K562 (cell line): ENCODE results near the gene USH2A. TPM values are rescaled to one million over a fixed set of nuclear protein-coding genes. Genes with fewer than 3 reads are reported as not detected.

Source experiments
- CEBPZ ChIP-seq: fragments of 150-350 bp; IDR thresholded peaks from 2 replicates; pipeline ENCODE4 v1.6.1; 2014; ENCODE audit warnings: low read depth, mild to moderate bottlenecking, low read length, borderline replicate concordance
- EWSR1 ChIP-seq: fragments of 450-650 bp; IDR thresholded peaks from 2 replicates; pipeline ENCODE4 v1.6.1; 2018; ENCODE audit warnings: borderline replicate concordance, mild to moderate bottlenecking, low read depth, moderate library complexity; ENCODE audit not compliant: partially characterized antibody
- MAFG ChIP-seq: fragments of 450-650 bp; conservative IDR thresholded peaks from 2 replicates; pipeline ENCODE4 v1.6.1; 2016; ENCODE audit warnings: missing genetic modification characterization, missing compliant biosample characterization
- MAZ ChIP-seq, 2 experiments: fragments of 450-650 bp in 1 of 2; sonication (generic) in 1 of 2; formaldehyde crosslinking; IDR thresholded peaks in 1 of 2; conservative IDR thresholded peaks in 1 of 2; 2 replicates each; pipeline versions ENCODE4 v1.4.0 to v1.5.0; 2020; ENCODE audit warnings: mild to moderate bottlenecking in 1 of 2, missing genetic modification reagents in 1 of 2
- NR1H2 ChIP-seq: sonication (generic); formaldehyde crosslinking; IDR thresholded peaks from 2 replicates; pipeline ENCODE4 v1.4.0; 2020; ENCODE audit warnings: mild to moderate bottlenecking, missing genetic modification reagents
- PHF21A ChIP-seq: fragments of 450-650 bp; IDR thresholded peaks from 2 replicates; pipeline ENCODE4 v1.6.1; 2017; ENCODE audit warnings: low read depth, borderline replicate concordance
- SIRT6 ChIP-seq: IDR thresholded peaks from one replicate; pipeline ENCODE4 v1.6.1; 2012; ENCODE audit warnings: low read depth, mild to moderate bottlenecking, control low read depth, inconsistent platforms, low read length, moderate library complexity
- ZBTB9 ChIP-seq: fragments of 450-650 bp; formaldehyde crosslinking; IDR thresholded peaks from 2 replicates; pipeline ENCODE4 v1.4.0; 2020; ENCODE audit warnings: mild to moderate bottlenecking, moderate library complexity
- ZNF184 ChIP-seq: sonication (generic); formaldehyde crosslinking; IDR thresholded peaks from 2 replicates; pipeline ENCODE4 v1.5.0; 2020; ENCODE audit warnings: missing genetic modification reagents
- polyA plus RNA-seq, 8 experiments: library from polyadenylated mRNA; depleted of rRNA in 4 of 8; stranded (reverse) in 5 of 8; unstranded in 3 of 8; fragments of >200 nt; fragmentation: Nextera tagmentation in 2 of 8; fragmentation: Illumina TruSeq in 1 of 8; extraction: Ambion mirVana in 2 of 8; extraction: Trizol in 1 of 8; gene quantifications; 2 replicates each; pipeline versions ENCODE4 v1.2.1 to v1.2.3, GENCODE V29; 2011 to 2014; ENCODE audit warnings: inconsistent platforms in 1 of 8, missing spikeins in 1 of 8
- total RNA-seq, 7 experiments: library from RNA; depleted of rRNA in 6 of 7; stranded (reverse); fragments of >200 nt in 6 of 7; fragmentation: Illumina TruSeq in 2 of 7; extraction: Trizol in 2 of 7; gene quantifications; 2 replicates each; pipeline versions ENCODE4 v1.2.1 to v1.2.3, GENCODE V29; 2011 to 2021; ENCODE audit warnings: low replicate concordance in 1 of 7

USH2A gene
- total and polyA plus RNA-seq, 9 of the 15 experiments (the other 6 are each of a cell fraction or from before 2014, with no cell fraction given), result under 0.01 TPM; not detected in 7

GRCh38 chr1:215900684-215901083, 522.6 kb downstream of the USH2A start (continued):
- no peak for TF ChIP-seq CEBPZ
- TF ChIP-seq MAFG (tag), result no peak
- TF ChIP-seq PHF21A, result no peak
- no peak for TF ChIP-seq ZBTB9 (CRISPR knock-in tag)
- no peak for TF ChIP-seq ZNF184
- no peak for TF ChIP-seq EWSR1
- TF ChIP-seq SIRT6, result no peak
- no peak for TF ChIP-seq MAZ (CRISPR knock-in tag; conservative IDR thresholded peaks at IDR 0.05 in 1 of 2, IDR thresholded peaks at IDR 0.05 in 1 of 2)
- TF ChIP-seq NR1H2 (CRISPR knock-in tag), result no peak
- TF ChIP-seq, all 486 proteins: peak for 0
